ENCODE data around the gene KRTAP26-1.

DNA sequence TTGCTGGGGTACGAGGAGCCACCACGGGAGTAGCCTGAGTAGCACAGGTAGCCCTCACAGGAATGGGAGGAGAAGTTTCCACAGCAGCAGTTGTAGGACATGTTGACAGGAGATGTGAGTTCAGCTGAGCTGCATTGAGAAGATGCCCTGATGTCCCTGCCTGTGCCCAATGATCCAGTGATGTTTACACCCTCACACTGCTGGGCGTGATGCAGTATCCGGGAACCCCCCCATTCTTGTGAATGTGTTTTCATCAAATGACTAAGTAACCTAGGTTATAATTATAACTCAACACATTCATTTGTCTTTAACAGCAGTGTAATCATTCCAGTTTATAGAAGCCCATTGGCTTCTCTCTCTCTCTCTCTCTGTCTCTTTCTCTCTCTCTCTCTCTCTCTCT, 28.4 kb upstream of the KRTAP26-1 start, which contains the start of gene KRTAP23-1:
- TF ChIP-seq, protein P1, sequence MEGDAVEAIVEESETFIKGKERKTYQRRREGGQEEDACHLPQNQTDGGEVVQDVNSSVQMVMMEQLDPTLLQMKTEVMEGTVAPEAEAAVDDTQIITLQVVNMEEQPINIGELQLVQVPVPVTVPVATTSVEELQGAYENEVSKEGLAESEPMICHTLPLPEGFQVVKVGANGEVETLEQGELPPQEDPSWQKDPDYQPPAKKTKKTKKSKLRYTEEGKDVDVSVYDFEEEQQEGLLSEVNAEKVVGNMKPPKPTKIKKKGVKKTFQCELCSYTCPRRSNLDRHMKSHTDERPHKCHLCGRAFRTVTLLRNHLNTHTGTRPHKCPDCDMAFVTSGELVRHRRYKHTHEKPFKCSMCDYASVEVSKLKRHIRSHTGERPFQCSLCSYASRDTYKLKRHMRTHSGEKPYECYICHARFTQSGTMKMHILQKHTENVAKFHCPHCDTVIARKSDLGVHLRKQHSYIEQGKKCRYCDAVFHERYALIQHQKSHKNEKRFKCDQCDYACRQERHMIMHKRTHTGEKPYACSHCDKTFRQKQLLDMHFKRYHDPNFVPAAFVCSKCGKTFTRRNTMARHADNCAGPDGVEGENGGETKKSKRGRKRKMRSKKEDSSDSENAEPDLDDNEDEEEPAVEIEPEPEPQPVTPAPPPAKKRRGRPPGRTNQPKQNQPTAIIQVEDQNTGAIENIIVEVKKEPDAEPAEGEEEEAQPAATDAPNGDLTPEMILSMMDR (IDR thresholded peaks at IDR 0.05; ENCODE audit: poor library complexity): no peak
- no peak for TF ChIP-seq EZH2 (IDR thresholded peaks at IDR 0.05; ENCODE audit: borderline replicate concordance)

Data from hepatocyte (in vitro differentiated cells).